Inferior parietal cortex (tissue), 1 donor: Measurements from ENCODE around the gene TFE3.
"Not testable (repeated sequence)": the region's sequence is repeated elsewhere in the genome, so short reads cannot be mapped to it uniquely, and the experiment has no call there.

ENCODE experiments used
- DNase-seq: peaks from one replicate; pipeline ENCODE4 v3.0.0-alpha.2; 2016; ENCODE audit errors: extremely low spot score

The TFE3 gene

GRCh38 chrX:49001521-49002090 is 41.6 kb downstream of the TFE3 start:
- peak; percentile 2 for DNase-seq

- DNase-seq = no peak
These were observed 42.5 kb downstream of the TFE3 start for GRCh38 chrX:49000636-49001035.

GRCh38 chrX:48999030-48999429 is 44.1 kb downstream of the TFE3 start:
- DNase-seq = no peak

GRCh38 chrX:48998391-48998790 is 44.8 kb downstream of the TFE3 start:
- DNase-seq = no peak

- DNase-seq = no peak
These were observed 45.3 kb downstream of the TFE3 start for GRCh38 chrX:48997865-48998264.

GRCh38 chrX:48997455-48997854 is 45.7 kb downstream of the TFE3 start:
- DNase-seq = no peak

- DNase-seq = no peak
These were observed 46.2 kb downstream of the TFE3 start for GRCh38 chrX:48996969-48997368.

GRCh38 chrX:48992341-48992740 is 50.8 kb downstream of the TFE3 start:
- no peak for DNase-seq

GRCh38 chrX:48989483-48989882 is 53.7 kb downstream of the TFE3 start:
- DNase-seq = no peak

GRCh38 chrX:48983896-48984295 is 59.3 kb downstream of the TFE3 start:
- DNase-seq = no peak

- DNase-seq = no peak
These were observed 60.1 kb downstream of the TFE3 start for GRCh38 chrX:48983081-48983480.

- DNase-seq = no peak
These were observed 62.0 kb downstream of the TFE3 start for GRCh38 chrX:48981178-48981577.

- DNase-seq = not testable (repeated sequence)
These were observed 62.8 kb downstream of the TFE3 start for GRCh38 chrX:48980341-48980740.
